Neutrophil (primary cell): Measurements from ENCODE around the gene RAB34.

Experiments
- H3K27ac ChIP-seq: fragments of 200-600 bp; sonication (generic); 2 replicates; pipeline ENCODE4 v1.5.1; 2016; ENCODE audit warnings: mild to moderate bottlenecking, moderate library complexity
- H3K27me3 ChIP-seq: fragments of 200-600 bp; sonication (generic); 2 replicates; pipeline ENCODE4 v1.6.0; 2016; ENCODE audit warnings: mild to moderate bottlenecking
- H3K36me3 ChIP-seq: fragments of 200-600 bp; sonication (generic); 2 replicates; pipeline ENCODE4 v1.5.1; 2017
- H3K4me1 ChIP-seq, 2 experiments: fragments of 200-600 bp in 1 of 2; sonication (generic) in 1 of 2; 1 replicate in 1 of 2; 2 replicates in 1 of 2; pipeline versions ENCODE4 v1.5.1 to v1.6.1; 2013 to 2016; ENCODE audit warnings: low read depth in 1 of 2, low read length in 1 of 2, mild to moderate bottlenecking in 1 of 2, moderate library complexity in 1 of 2; ENCODE audit not compliant: control insufficient read depth in 1 of 2, insufficient read depth in 1 of 2
- H3K4me3 ChIP-seq, 2 experiments: fragments of 200-600 bp in 1 of 2; sonication (generic) in 1 of 2; 1 replicate in 1 of 2; 2 replicates in 1 of 2; pipeline ENCODE4 v1.5.1; 2013 to 2016; ENCODE audit warnings: low read depth in 1 of 2, low read length in 1 of 2, mild to moderate bottlenecking in 1 of 2, moderate library complexity in 1 of 2
- H3K9me3 ChIP-seq: fragments of 200-600 bp; sonication (generic); 2 replicates; pipeline ENCODE4 v1.5.1; 2016
- CTCF ChIP-seq: fragments of 200-600 bp; sonication (generic); IDR thresholded peaks from 2 replicates; pipeline ENCODE4 v1.5.1; 2016; ENCODE audit warnings: antibody characterized with exemption

The RAB34 gene

DNA sequence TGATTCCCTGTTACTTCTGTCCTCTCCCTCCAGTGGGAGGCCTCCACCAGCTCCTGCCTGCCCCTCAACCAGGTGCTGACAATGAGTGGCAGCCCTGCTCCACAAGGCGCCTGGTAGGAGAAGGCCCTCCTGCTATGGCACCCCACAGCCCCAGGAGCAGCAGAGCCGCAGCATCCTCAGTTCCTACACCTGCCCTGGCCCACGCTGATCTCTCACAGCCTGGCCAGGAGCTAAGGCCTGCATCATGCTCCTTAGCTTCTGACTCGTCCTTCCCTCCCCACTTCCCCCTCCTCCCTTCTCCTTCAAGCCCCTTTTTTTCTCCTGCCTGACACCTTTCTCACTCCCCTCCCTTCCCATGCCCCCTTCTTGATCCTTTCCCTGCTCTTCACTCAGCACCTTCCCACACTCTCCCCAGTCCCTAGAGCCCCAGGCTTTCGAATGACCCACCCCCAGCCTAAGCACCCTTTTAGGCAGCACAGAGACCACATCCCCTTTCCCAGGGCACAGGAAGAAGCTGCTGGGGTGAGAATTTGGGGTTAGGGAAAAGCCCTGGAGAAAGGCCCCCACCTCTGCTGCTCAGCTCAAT lies 12.5 kb downstream of the RAB34 start:
- H3K4me1 ChIP-seq = no peaks in the 10 kb centered on the region
- no peak overlapping the region for H3K27ac ChIP-seq
- H3K36me3 ChIP-seq = peaks cover 62% of the 10 kb centered on the region
- no peak overlapping the region for H3K4me3 ChIP-seq
- H3K9me3 ChIP-seq = no peaks in the 10 kb centered on the region
- TF ChIP-seq CTCF = no peak
- H3K27me3 ChIP-seq = no peaks in the 10 kb centered on the region

DNA sequence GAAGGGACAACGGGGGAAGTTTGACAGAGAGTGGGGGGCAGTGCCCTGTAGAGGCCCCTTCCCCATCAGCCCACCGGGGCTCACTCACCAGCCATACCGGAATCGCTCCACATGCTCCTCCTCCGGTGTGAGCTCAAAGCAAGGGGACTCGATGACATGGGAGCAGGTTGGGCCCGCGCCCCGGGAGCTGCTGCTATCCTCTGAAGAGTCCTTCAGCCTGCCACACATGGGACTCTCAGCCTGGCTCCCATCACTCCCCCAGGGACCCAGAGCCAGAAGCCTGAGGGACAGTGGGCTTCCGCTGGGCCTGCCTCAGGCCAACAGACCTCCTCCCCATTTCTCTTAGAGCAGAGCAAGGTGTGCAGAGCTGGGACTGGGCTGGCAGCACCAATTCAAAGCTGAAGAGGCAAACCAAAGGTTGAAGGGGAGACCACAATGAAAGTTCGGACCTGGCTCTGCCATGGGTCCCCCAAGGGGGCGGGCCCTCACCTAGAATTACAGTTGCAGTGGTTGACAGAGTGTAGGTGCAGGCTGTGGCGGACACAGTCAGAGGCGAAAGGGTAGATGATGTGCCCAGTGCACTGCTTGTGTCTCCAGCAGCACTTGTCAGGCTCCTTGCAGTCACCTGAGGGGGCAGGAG lies 13.3 kb downstream of the RAB34 start:
- Histone ChIP-seq H3K4me1 (no peaks in the 10 kb centered on the region), H3K36me3 (peaks cover 70% of the 10 kb centered on the region), H3K27ac (no peak overlapping the region), H3K9me3 (no peaks in the 10 kb centered on the region), H3K27me3 (no peaks in the 10 kb centered on the region), H3K4me3 (no peak overlapping the region)
- no peak for TF ChIP-seq CTCF

DNA sequence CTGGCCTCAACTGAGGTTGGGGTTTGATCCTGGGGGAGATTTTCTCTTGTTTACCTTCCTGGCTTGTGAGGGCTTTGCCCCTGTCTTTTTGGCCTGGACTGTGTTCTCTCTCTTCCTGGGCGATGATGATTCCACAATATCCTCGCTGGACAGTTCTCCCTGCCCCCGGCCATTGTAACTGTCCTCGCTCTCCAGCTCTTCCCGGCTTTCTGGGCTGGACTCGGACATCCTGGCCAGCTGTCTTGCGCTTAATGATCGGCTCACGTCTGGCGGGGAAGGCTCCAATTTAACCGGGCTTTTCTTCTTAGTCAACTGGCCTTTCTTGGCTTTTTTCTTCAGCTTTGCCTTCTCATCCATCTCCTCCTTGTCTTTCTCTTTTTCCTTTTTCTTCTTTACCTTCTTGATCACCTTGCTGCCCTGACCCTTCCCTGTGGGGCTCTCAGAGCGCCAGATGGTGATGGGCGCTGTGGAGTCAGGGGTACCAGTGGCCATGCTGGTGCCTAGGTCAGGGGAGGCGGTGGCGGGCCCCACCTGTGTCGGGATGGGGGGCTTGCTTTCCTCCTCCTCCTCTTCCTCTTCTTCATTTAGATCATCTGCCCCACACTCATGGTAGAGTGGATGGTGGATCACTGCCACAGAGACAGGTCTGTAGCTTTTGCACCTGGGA lies 14.0 kb downstream of the RAB34 start:
- TF ChIP-seq CTCF = no peak
- Histone ChIP-seq H3K27me3 (no peaks in the 10 kb centered on the region), H3K36me3 (peaks cover 77% of the 10 kb centered on the region)

DNA sequence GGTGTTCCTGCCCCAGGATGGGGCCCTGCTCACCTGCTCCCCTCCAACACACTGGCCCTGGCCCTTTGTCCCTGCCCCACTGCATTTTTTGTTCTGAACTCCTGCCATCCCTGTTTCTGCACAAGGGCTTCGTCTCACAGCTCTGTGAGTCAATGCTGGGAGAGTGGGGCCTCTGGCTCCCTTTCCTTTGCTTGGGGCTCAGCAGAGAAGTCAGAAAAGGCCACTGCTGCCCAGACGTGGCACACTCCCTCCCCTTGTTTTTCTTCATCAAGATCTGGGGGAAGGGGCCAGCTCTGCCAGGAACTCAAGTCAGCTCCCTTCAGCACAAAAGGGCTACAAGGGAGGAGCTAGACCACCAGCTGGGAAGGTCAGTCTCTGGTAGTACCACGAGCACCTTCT lies 14.9 kb downstream of the RAB34 start:
- Histone ChIP-seq H3K9me3 (no peaks in the 10 kb centered on the region), H3K27me3 (no peaks in the 10 kb centered on the region), H3K27ac (no peak overlapping the region), H3K4me3 (no peak overlapping the region), H3K36me3 (peaks cover 86% of the 10 kb centered on the region), H3K4me1 (no peaks in the 10 kb centered on the region)
- no peak for TF ChIP-seq CTCF

More for the DNA sequence above, 14.0 kb downstream of the RAB34 start:
- H3K27ac ChIP-seq = no peak overlapping the region
- H3K4me3 ChIP-seq = no peak overlapping the region
- no peaks in the 10 kb centered on the region for H3K9me3 ChIP-seq
- no peaks in the 10 kb centered on the region for H3K4me1 ChIP-seq

GRCh38 chr17:28702026-28702751 lies 15.5 kb downstream of the RAB34 start:
- Histone ChIP-seq H3K36me3 (peaks cover 92% of the 10 kb centered on the region), H3K4me3 (no peak overlapping the region), H3K9me3 (no peaks in the 10 kb centered on the region), H3K4me1 (no peaks in the 10 kb centered on the region), H3K27me3 (no peaks in the 10 kb centered on the region), H3K27ac (no peak overlapping the region)
- no peak for TF ChIP-seq CTCF
